HepG2 (cell line): ENCODE measurements around the gene PDE9A. TPM values are rescaled to one million over a fixed set of nuclear protein-coding genes. Genes with fewer than 3 reads are reported as not detected.

Source experiments
- AGO2 ChIP-seq: fragments of 200-400 bp; formaldehyde crosslinking; optimal IDR thresholded peaks from 2 replicates; pipeline ENCODE3; 2017; ENCODE audit warnings: mild to moderate bottlenecking, low read depth, low read length, moderate library complexity
- ASH2L ChIP-seq: fragments of 300-600, 200-600 bp; sonication (generic); IDR thresholded peaks from 2 replicates; pipeline ENCODE4 v1.7.0; 2017; ENCODE audit warnings: low read depth, mild to moderate bottlenecking, moderate library complexity, mixed read lengths, low read length; ENCODE audit not compliant: insufficient read length
- CENPX ChIP-seq: sonication (generic); formaldehyde crosslinking; IDR thresholded peaks from 2 replicates; pipeline ENCODE4 v1.9.0; 2021; ENCODE audit warnings: mild to moderate bottlenecking, missing genetic modification reagents, moderate library complexity
- KDM5B ChIP-seq: sonication (generic); formaldehyde crosslinking; IDR thresholded peaks from 2 replicates; pipeline ENCODE4 v1.4.0; 2020; ENCODE audit warnings: missing genetic modification reagents, mild to moderate bottlenecking, borderline replicate concordance
- KLF9 ChIP-seq: IDR thresholded peaks from 2 replicates; pipeline ENCODE4 v1.6.1; 2016; ENCODE audit warnings: low read depth
- MEF2D ChIP-seq: sonication (generic); formaldehyde crosslinking; IDR thresholded peaks from 2 replicates; pipeline ENCODE4 v1.5.1; 2020; ENCODE audit warnings: mild to moderate bottlenecking, missing genetic modification reagents
- NCOA5 ChIP-seq: sonication (generic); formaldehyde crosslinking; IDR thresholded peaks from 2 replicates; pipeline ENCODE4 v1.4.0; 2020; ENCODE audit warnings: missing genetic modification reagents
- NFKBIZ ChIP-seq: IDR thresholded peaks from 2 replicates; pipeline ENCODE4 v1.6.1; 2018; ENCODE audit warnings: missing genetic modification reagents, missing compliant biosample characterization
- PAF1 ChIP-seq: IDR thresholded peaks from 2 replicates; pipeline ENCODE4 v1.6.1; 2016; ENCODE audit warnings: missing genetic modification reagents, missing compliant biosample characterization
- TAF15 ChIP-seq: fragments of 200-400 bp; formaldehyde crosslinking; IDR thresholded peaks from one replicate; pipeline ENCODE4 v1.6.1; 2018; ENCODE audit warnings: mild to moderate bottlenecking, low read depth, low read length; ENCODE audit not compliant: poor library complexity, severe bottlenecking
- TCF7L2 ChIP-seq: IDR thresholded peaks from 2 replicates; pipeline ENCODE4 v1.6.1; 2011; ENCODE audit warnings: mild to moderate bottlenecking, low read depth, low read length, moderate library complexity
- YEATS2 ChIP-seq: sonication (generic); formaldehyde crosslinking; IDR thresholded peaks from 2 replicates; pipeline ENCODE4 v1.4.0; 2020; ENCODE audit warnings: missing genetic modification reagents, borderline replicate concordance
- ZBTB21 ChIP-seq: sonication (generic); formaldehyde crosslinking; IDR thresholded peaks from 2 replicates; pipeline ENCODE4 v1.4.0; 2020; ENCODE audit warnings: missing genetic modification reagents
- ZBTB38 ChIP-seq: sonication (generic); formaldehyde crosslinking; IDR thresholded peaks from 2 replicates; pipeline ENCODE4 v1.5.1; 2020; ENCODE audit warnings: mild to moderate bottlenecking, missing genetic modification reagents
- ZNF101 ChIP-seq: sonication (generic); formaldehyde crosslinking; IDR thresholded peaks from 2 replicates; pipeline ENCODE4 v1.4.0; 2020; ENCODE audit warnings: mild to moderate bottlenecking, low read depth, missing genetic modification reagents, borderline replicate concordance
- ZNF678 ChIP-seq: sonication (generic); formaldehyde crosslinking; IDR thresholded peaks from 2 replicates; pipeline ENCODE4 v1.4.0; 2020; ENCODE audit warnings: mild to moderate bottlenecking, missing genetic modification reagents
- polyA plus RNA-seq, 8 experiments: library from polyadenylated mRNA; depleted of rRNA in 3 of 8; stranded (reverse) in 7 of 8; unstranded in 1 of 8; fragments of >200 nt; fragmentation: Illumina TruSeq in 4 of 8; extraction: Trizol in 4 of 8; gene quantifications; 2 replicates each; pipeline versions ENCODE4 v1.2.1 to v1.2.3, GENCODE V29; 2011 to 2016; ENCODE audit warnings: low read depth in 4 of 8, missing spikeins in 1 of 8, mixed read lengths in 1 of 8; ENCODE audit not compliant: insufficient read depth in 1 of 8
- total RNA-seq, 5 experiments: library from RNA; depleted of rRNA; stranded (reverse); fragments of >200 nt; fragmentation: Illumina TruSeq; extraction: Trizol; gene quantifications; 2 replicates each; pipeline ENCODE4 v1.2.3, GENCODE V29; 2016; ENCODE audit warnings: low read depth in 1 of 5
- TF ChIP-seq, protein P1 (sequence below): sonication (generic); formaldehyde crosslinking; IDR thresholded peaks from 2 replicates; pipeline ENCODE4 v1.4.0; 2020; ENCODE audit warnings: missing genetic modification reagents, borderline replicate concordance
- TF ChIP-seq, protein P2 (sequence below): sonication (generic); formaldehyde crosslinking; IDR thresholded peaks from 2 replicates; pipeline ENCODE4 v1.5.1; 2020; ENCODE audit warnings: mild to moderate bottlenecking, missing genetic modification reagents
- TF ChIP-seq, protein P3 (sequence below): sonication (generic); formaldehyde crosslinking; IDR thresholded peaks from 2 replicates; pipeline ENCODE4 v1.8.1; 2023; ENCODE audit warnings: missing genetic modification reagents, mild to moderate bottlenecking, borderline replicate concordance
- TF ChIP-seq, protein P4 (sequence below), 2 experiments: sonication (generic) in 1 of 2; formaldehyde crosslinking in 1 of 2; IDR thresholded peaks; 2 replicates each; pipeline versions ENCODE4 v1.5.1 to v1.6.1; 2011 to 2020; ENCODE audit warnings: borderline replicate concordance in 1 of 2, low read depth in 1 of 2, low read length in 1 of 2, mild to moderate bottlenecking in 1 of 2, missing genetic modification reagents in 1 of 2, moderate library complexity in 1 of 2

PDE9A gene
- total and polyA plus RNA-seq, 2 of the 13 experiments (the other 11 are each of a cell fraction or from before 2014, with no cell fraction given): 4.6 to 19.7 TPM

DNA sequence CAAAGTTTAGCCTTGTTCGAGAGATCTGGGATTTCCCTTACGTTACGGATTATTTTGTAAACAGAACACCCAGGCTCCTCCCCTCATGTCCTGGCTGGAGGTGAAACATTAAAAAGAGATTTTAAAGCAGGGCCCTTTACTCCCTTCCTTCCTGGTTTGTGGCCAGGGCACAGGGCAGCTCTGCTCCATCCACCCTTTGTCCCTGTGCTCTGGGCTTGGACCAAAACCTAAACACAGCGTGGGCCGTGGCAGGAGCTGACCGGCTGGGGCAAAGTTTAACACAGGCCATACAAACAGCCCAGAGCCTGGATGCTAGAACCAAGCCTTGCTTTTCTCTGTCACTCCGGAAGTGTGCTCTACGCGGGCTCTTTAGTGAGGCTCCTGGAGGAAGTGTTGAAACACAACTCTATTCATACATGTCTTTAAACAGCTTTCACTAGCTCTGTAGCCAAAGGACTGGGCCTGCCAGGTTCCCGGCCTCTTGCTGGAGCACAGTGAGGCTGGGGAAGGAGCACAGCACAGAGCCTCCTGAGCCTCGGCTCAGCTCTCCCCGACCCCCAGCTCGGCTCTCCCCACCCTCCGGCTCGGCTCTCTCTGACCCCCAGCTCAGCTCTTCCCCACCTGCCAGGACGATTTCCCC is 84.7 kb downstream of the PDE9A start (continued):
- TF ChIP-seq, protein P1, sequence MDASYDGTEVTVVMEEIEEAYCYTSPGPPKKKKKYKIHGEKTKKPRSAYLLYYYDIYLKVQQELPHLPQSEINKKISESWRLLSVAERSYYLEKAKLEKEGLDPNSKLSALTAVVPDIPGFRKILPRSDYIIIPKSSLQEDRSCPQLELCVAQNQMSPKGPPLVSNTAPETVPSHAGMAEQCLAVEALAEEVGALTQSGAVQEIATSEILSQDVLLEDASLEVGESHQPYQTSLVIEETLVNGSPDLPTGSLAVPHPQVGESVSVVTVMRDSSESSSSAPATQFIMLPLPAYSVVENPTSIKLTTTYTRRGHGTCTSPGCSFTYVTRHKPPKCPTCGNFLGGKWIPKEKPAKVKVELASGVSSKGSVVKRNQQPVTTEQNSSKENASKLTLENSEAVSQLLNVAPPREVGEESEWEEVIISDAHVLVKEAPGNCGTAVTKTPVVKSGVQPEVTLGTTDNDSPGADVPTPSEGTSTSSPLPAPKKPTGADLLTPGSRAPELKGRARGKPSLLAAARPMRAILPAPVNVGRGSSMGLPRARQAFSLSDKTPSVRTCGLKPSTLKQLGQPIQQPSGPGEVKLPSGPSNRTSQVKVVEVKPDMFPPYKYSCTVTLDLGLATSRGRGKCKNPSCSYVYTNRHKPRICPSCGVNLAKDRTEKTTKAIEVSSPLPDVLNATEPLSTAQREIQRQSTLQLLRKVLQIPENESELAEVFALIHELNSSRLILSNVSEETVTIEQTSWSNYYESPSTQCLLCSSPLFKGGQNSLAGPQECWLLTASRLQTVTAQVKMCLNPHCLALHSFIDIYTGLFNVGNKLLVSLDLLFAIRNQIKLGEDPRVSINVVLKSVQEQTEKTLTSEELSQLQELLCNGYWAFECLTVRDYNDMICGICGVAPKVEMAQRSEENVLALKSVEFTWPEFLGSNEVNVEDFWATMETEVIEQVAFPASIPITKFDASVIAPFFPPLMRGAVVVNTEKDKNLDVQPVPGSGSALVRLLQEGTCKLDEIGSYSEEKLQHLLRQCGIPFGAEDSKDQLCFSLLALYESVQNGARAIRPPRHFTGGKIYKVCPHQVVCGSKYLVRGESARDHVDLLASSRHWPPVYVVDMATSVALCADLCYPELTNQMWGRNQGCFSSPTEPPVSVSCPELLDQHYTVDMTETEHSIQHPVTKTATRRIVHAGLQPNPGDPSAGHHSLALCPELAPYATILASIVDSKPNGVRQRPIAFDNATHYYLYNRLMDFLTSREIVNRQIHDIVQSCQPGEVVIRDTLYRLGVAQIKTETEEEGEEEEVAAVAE (CRISPR knock-in tag): 0 out of 2 replicates have a peak, but pooled peaks have one; percentile 29
- no peak; the same call in 1 of the 2 replicates for TF ChIP-seq KDM5B (CRISPR knock-in tag)
- TF ChIP-seq ZBTB38 (CRISPR knock-in tag): peak; percentile 61
- TF ChIP-seq, protein P2, sequence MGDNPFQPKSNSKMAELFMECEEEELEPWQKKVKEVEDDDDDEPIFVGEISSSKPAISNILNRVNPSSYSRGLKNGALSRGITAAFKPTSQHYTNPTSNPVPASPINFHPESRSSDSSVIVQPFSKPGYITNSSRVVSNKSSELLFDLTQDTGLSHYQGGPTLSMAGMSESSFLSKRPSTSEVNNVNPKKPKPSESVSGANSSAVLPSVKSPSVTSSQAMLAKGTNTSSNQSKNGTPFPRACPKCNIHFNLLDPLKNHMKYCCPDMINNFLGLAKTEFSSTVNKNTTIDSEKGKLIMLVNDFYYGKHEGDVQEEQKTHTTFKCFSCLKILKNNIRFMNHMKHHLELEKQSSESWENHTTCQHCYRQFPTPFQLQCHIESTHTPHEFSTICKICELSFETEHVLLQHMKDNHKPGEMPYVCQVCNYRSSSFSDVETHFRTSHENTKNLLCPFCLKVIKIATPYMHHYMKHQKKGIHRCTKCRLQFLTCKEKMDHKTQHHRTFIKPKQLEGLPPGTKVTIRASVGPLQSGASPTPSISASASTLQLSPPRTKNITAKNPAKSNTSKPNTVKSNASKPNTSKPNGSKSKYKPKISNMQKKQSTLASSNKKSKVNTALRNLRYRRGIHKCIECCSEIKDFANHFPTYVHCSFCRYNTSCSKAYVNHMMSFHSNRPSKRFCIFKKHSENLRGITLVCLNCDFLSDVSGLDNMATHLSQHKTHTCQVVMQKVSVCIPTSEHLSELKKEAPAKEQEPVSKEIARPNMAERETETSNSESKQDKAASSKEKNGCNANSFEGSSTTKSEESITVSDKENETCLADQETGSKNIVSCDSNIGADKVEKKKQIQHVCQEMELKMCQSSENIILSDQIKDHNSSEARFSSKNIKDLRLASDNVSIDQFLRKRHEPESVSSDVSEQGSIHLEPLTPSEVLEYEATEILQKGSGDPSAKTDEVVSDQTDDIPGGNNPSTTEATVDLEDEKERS: no peak
- no peak for TF ChIP-seq AGO2
- no peak for TF ChIP-seq NCOA5 (CRISPR knock-in tag)
- TF ChIP-seq ASH2L: no peak
- TF ChIP-seq, protein P3, sequence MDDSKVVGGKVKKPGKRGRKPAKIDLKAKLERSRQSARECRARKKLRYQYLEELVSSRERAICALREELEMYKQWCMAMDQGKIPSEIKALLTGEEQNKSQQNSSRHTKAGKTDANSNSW (CRISPR knock-in tag): no peak
- TF ChIP-seq, protein P4, sequence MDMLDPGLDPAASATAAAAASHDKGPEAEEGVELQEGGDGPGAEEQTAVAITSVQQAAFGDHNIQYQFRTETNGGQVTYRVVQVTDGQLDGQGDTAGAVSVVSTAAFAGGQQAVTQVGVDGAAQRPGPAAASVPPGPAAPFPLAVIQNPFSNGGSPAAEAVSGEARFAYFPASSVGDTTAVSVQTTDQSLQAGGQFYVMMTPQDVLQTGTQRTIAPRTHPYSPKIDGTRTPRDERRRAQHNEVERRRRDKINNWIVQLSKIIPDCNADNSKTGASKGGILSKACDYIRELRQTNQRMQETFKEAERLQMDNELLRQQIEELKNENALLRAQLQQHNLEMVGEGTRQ (IDR thresholded peaks at IDR 0.05; ENCODE audit: low read depth, low read length): no peak
- TF ChIP-seq, protein P4 (CRISPR knock-in tag; IDR thresholded peaks at IDR 0.05; ENCODE audit: borderline replicate concordance): no peak
- no peak for TF ChIP-seq NFKBIZ (CRISPR knock-in tag)
- peak; percentile 58; the same call in 1 of the 2 replicates for TF ChIP-seq YEATS2
- TF ChIP-seq TCF7L2: no peak
- TF ChIP-seq ZNF101 (CRISPR knock-in tag): no peak
- TF ChIP-seq MEF2D (CRISPR knock-in tag): peak; percentile 61
- no peak for TF ChIP-seq CENPX (CRISPR knock-in tag)
- TF ChIP-seq TAF15: no peak
- no peak for TF ChIP-seq PAF1 (CRISPR knock-in tag)
- TF ChIP-seq ZNF678 (CRISPR knock-in tag): no peak
- TF ChIP-seq ZBTB21: no peak
- TF ChIP-seq KLF9 (CRISPR knock-in tag): no peak; the same call in 1 of the 2 replicates
